Psoas muscle (tissue), 8 donors: Measurements from ENCODE around the gene HS2ST1. TPM values are rescaled to one million over a fixed set of nuclear protein-coding genes. Genes with fewer than 3 reads are reported as not detected.

Experiments
- ATAC-seq, 4 donors: fragments of 200-7000 bp; cut with Tn5 transposase; one replicate each; pipeline ENCODE4 v1.9.1; 2020; ENCODE audit warnings: moderate library complexity in 3 of 4, mild to moderate bottlenecking in 2 of 4
- DNase-seq, 2 donors: peaks; one replicate each; pipeline ENCODE4 v3.0.0-alpha.2; 2020
- H3K27ac ChIP-seq: fragments of 200-600 bp; one replicate; pipeline ENCODE4 v1.8.0; 2022
- H3K27me3 ChIP-seq, 3 donors: fragments of 200-600 bp in 1 of 3; one replicate each; pipeline versions ENCODE4 v1.6.1 to v1.8.0; 2013 to 2022; ENCODE audit warnings: low read length in 2 of 3, mild to moderate bottlenecking in 2 of 3, moderate library complexity in 1 of 3; ENCODE audit not compliant: insufficient read depth in 3 of 3
- H3K36me3 ChIP-seq, 2 donors: fragments of 200-600 bp in 1 of 2; one replicate each; pipeline versions ENCODE4 v1.6.1 to v1.8.0; 2013 to 2022; ENCODE audit warnings: low read depth in 1 of 2, mild to moderate bottlenecking in 1 of 2, moderate library complexity in 1 of 2; ENCODE audit not compliant: insufficient read depth in 1 of 2
- H3K4me1 ChIP-seq: fragments of 200-600 bp; one replicate; pipeline ENCODE4 v1.8.0; 2022
- H3K4me3 ChIP-seq: fragments of 200-600 bp; one replicate; pipeline ENCODE4 v1.8.0; 2022; ENCODE audit warnings: mild to moderate bottlenecking
- H3K9me3 ChIP-seq: fragments of 200-600 bp; one replicate; pipeline ENCODE4 v1.8.0; 2022
- WGBS, 3 donors: extraction: QIAGEN DNeasy Blood & Tissue Kit; methylation state at CpG; one replicate each; pipeline versions ENCODE4 v1.1.6 to v1.1.7; 2013; 5-methylcytosine and 5-hydroxymethylcytosine counted together
- intact Hi-C, 2 donors: fragments of 100-400 bp; cut with DNase I; formaldehyde crosslinking; loops; one replicate each; pipeline versions ENCODE4 v1.11.0 to v1.14.2; 2022
- polyA plus RNA-seq, 3 donors: library from polyadenylated mRNA; stranded (reverse); fragments of 200-250 nt; gene quantifications; one replicate each; pipeline ENCODE4 v1.2.3, GENCODE V29; 2013
- total RNA-seq, 4 donors: library from RNA; stranded (reverse); fragmentation: NEBNext Ultra II Directional in 2 of 4; extraction: Animal tissue kit (Norgen Biotek cat#: 25700) in 2 of 4; gene quantifications; one replicate each; pipeline versions ENCODE4 v1.2.1 to v1.2.4, GENCODE V29; 2021 to 2023
- TF ChIP-seq, protein P1 (sequence below): fragments of 200-600 bp; IDR thresholded peaks from one replicate; pipeline ENCODE4 v1.8.0; 2022; ENCODE audit warnings: antibody characterized with exemption
- donor health status: healthy with polysubstance abuse.
- donor health status: DM: no; HTN: no; CAD: no; lungs with moderate emphysema.
- donor health status: Bipolar disorder and iron deficiency.
- donor health status: healthy.
- donor health status: DM: yes; HTN: yes; CAD: no.
- donor health status: DM: no; HTN: no; CAD: no.
- donor health status: DM: no; HTN: no; CAD: no.
- donor health status: DM: yes; HTN: yes; CAD: no.

The HS2ST1 gene
- total and polyA plus RNA-seq, 7 donors, result 3.3 to 12.0 (median 8.1) TPM

DNA sequence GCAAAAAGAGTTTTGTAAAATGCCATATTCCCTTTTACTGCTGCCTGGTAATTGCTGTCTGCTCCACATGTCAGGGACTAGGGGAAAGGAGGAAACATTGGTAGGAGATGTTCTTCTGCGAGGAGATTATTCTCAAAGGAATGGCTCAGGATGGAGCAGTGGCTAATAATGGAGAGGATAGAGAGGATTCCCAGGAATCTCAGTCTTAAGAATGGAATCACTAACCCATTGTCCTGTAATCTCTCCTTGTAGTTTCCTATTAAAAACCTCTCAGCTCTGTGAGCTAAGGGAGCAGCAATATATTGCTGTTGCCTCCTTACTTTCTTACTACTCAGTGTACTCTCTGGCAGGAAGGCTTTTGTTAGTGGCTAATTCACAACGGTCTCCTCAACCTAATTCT lies 175.4 kb downstream of the HS2ST1 start:
- no peaks in the 10 kb centered on the region for H3K4me1 ChIP-seq
- no peak for ATAC-seq
- intact Hi-C loops, result loop anchor here (10.0 kb wide), 6 partner anchors 175 to 715 kb away; partner anchors contain the start of genes HS2ST1 (in 1 of the 2), SELENOF (in 1 of the 2) and SH3GLB1 (in 1 of the 2)

DNA sequence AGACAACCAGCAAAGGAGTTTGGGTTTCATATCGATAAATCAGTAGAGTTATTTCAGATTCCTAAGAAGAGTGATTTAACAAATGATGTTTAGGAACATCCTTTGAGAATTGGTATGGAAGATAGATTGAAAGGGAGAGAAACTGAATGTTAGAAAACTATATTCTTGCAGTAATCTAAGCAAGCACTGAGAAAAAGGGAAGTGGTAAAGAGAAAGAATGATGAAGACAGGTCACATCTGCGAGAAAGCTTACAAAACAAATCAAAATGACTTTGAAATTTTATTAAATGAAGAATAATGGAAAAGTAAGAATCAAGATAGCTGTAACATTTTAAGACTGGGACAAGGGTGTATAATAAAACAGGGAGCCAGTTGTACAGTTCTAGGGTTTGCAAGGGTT lies 177.0 kb downstream of the HS2ST1 start:
- H3K36me3 ChIP-seq, result no peaks in the 10 kb centered on the region
- no peak overlapping the region for H3K27ac ChIP-seq
- ATAC-seq (no peak), DNase-seq (no peak)
- no peaks in the 10 kb centered on the region for H3K27me3 ChIP-seq
- TF ChIP-seq, protein P1, sequence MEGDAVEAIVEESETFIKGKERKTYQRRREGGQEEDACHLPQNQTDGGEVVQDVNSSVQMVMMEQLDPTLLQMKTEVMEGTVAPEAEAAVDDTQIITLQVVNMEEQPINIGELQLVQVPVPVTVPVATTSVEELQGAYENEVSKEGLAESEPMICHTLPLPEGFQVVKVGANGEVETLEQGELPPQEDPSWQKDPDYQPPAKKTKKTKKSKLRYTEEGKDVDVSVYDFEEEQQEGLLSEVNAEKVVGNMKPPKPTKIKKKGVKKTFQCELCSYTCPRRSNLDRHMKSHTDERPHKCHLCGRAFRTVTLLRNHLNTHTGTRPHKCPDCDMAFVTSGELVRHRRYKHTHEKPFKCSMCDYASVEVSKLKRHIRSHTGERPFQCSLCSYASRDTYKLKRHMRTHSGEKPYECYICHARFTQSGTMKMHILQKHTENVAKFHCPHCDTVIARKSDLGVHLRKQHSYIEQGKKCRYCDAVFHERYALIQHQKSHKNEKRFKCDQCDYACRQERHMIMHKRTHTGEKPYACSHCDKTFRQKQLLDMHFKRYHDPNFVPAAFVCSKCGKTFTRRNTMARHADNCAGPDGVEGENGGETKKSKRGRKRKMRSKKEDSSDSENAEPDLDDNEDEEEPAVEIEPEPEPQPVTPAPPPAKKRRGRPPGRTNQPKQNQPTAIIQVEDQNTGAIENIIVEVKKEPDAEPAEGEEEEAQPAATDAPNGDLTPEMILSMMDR, result no peak
- 91 to 95% (median 94%) methylated on average over 2 of the region's 2 CpGs for whole genome bisulfite sequencing, 3 donors
- no peak overlapping the region for H3K4me3 ChIP-seq
- H3K4me1 ChIP-seq, result no peaks in the 10 kb centered on the region
- H3K9me3 ChIP-seq, result no peaks in the 10 kb centered on the region
- intact Hi-C loops, result no loop called here

More for the DNA sequence above, 175.4 kb downstream of the HS2ST1 start:
- WGBS, 3 donors, result 60 to 64% (median 60%) methylated on average over 2 of the region's 2 CpGs
- DNase-seq, result no peak
- Histone ChIP-seq H3K27me3 (no peaks in the 10 kb centered on the region), H3K9me3 (no peaks in the 10 kb centered on the region), H3K36me3 (no peaks in the 10 kb centered on the region), H3K4me3 (no peak overlapping the region), H3K27ac (no peak overlapping the region)
- TF ChIP-seq, protein P1, result no peak

DNA sequence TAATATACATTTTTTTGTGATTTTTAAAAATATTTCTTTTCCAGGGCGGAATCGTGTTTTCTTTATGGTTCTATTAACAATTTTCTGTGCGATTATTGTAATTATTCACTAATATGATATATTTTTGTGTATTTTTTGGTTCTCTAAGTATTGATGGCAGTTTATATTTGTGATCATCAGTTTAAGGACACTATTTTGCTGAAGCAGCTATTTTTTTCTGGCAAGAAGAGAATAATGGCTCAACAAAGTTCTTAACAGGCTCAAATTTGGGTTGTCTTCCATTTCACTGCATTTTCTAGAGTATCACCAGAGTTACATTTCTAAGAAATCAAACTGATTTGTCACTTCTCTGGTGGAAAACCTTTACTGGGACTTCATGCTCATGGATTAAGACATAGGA lies 178.4 kb downstream of the HS2ST1 start:
- H3K4me1 ChIP-seq, result no peaks in the 10 kb centered on the region
- TF ChIP-seq, protein P1, result no peak
- intact Hi-C loops, result no loop called here
- no peaks in the 10 kb centered on the region for H3K36me3 ChIP-seq
- H3K27ac ChIP-seq, result no peak overlapping the region
- H3K4me3 ChIP-seq, result no peak overlapping the region
- DNase-seq, result no peak
- WGBS, 3 donors, result 96 to 99% (median 98%) methylated on average over 3 of the region's 3 CpGs
- H3K9me3 ChIP-seq, result no peaks in the 10 kb centered on the region
- ATAC-seq, result no peak
- no peaks in the 10 kb centered on the region for H3K27me3 ChIP-seq

DNA sequence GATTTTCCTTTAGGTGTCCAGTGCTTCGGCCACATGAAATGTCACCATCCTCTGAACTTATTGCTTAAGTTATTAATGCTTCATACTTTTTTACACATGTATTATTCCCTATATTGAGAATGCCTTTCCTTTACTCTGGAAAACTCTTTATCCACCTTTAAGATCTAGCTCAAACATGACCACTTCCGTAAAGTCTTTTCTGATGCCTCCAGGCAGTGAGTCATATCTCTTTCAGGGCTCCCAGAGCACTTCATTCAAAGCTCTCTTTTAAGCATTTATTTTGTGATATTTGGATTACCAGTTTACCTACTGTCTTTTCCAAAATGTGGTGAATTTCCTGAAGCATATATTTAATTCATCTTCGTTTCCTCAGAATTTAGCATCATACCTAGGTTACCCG lies 178.9 kb downstream of the HS2ST1 start:
- no peaks in the 10 kb centered on the region for H3K27me3 ChIP-seq
- H3K9me3 ChIP-seq, result no peaks in the 10 kb centered on the region
- WGBS, 3 donors, result 94 to 98% (median 96%) methylated on average over 4 of the region's 4 CpGs
- H3K4me1 ChIP-seq, result no peaks in the 10 kb centered on the region
- intact Hi-C loops, result no loop called here
- ATAC-seq (no peak), DNase-seq (no peak)
- H3K27ac ChIP-seq, result no peak overlapping the region
- H3K36me3 ChIP-seq, result no peaks in the 10 kb centered on the region
- H3K4me3 ChIP-seq, result no peak overlapping the region
- TF ChIP-seq, protein P1, result no peak

DNA sequence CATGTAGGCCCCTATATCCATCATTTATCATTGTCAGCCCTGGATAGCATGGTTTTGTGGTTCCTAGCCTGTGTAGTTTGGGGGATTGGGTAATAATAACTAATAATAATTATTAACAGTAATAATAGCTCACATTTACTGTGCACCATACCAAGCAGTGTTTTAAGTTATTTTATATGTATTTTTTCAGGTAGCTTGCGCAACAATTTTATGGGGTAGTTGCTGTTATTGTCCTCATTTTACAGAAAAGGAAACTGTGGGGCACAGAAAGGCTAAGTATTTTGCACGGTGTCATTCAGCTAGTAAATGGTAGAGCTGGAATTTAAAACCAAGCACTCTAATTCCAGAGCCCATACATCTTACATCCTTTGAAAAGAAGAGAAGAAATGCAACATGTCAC lies 179.8 kb downstream of the HS2ST1 start:
- intact Hi-C loops, result no loop called here
- H3K9me3 ChIP-seq, result no peaks in the 10 kb centered on the region
- H3K36me3 ChIP-seq, result no peaks in the 10 kb centered on the region
- H3K27ac ChIP-seq, result no peak overlapping the region
- H3K4me3 ChIP-seq, result no peak overlapping the region
- no peak for ATAC-seq
- WGBS, 3 donors, result 78 to 93% (median 92%) methylated on average over 2 of the region's 2 CpGs
- H3K27me3 ChIP-seq, result no peaks in the 10 kb centered on the region
- DNase-seq, result no peak
- TF ChIP-seq, protein P1, result no peak
- no peaks in the 10 kb centered on the region for H3K4me1 ChIP-seq
